DND-41 (cell line): ENCODE data around the gene PI4KB.

Experiments used
- ATAC-seq: fragments of 200-7000 bp; cut with Tn5 transposase; 3 replicates; pipeline ENCODE4 v1.9.1; 2021; ENCODE audit warnings: low read depth; ENCODE audit not compliant: insufficient read depth
- DNase-seq: peaks from one replicate; pipeline ENCODE4 v3.0.0-alpha.2; 2020
- H2AFZ ChIP-seq: 2 replicates; pipeline ENCODE4 v1.6.0; 2012; ENCODE audit warnings: low read depth, low read length
- H3K27ac ChIP-seq: 2 replicates; pipeline ENCODE4 v1.5.1; 2012; ENCODE audit warnings: low read length, inconsistent platforms
- H3K27me3 ChIP-seq: fragments of 200-600 bp; sonication (generic); 2 replicates; pipeline ENCODE4 v1.6.0; 2012; ENCODE audit warnings: low read length, mild to moderate bottlenecking, inconsistent platforms; ENCODE audit not compliant: insufficient read depth, poor library complexity
- H3K36me3 ChIP-seq: 2 replicates; pipeline ENCODE4 v1.5.1; 2012; ENCODE audit warnings: low read length, inconsistent platforms; ENCODE audit not compliant: insufficient read depth
- H3K4me1 ChIP-seq: 2 replicates; pipeline ENCODE4 v1.5.1; 2012; ENCODE audit warnings: mild to moderate bottlenecking, low read length; ENCODE audit not compliant: insufficient read depth
- H3K4me2 ChIP-seq: 2 replicates; pipeline ENCODE4 v1.6.0; 2012; ENCODE audit warnings: mild to moderate bottlenecking, moderate library complexity, low read length, inconsistent platforms; ENCODE audit not compliant: insufficient read depth
- H3K4me3 ChIP-seq, 2 experiments: fragments of 200-600 bp in 1 of 2; shearing (Covaris generic) in 1 of 2; 2 replicates each; pipeline ENCODE4 v1.5.1; 2012 to 2016; ENCODE audit warnings: inconsistent platforms in 2 of 2, low read length in 2 of 2, mild to moderate bottlenecking in 2 of 2, low read depth in 1 of 2, moderate library complexity in 1 of 2
- H3K79me2 ChIP-seq: 2 replicates; pipeline ENCODE4 v1.6.0; 2012; ENCODE audit warnings: low read length, inconsistent platforms; ENCODE audit not compliant: insufficient read depth
- H3K9ac ChIP-seq: 2 replicates; pipeline ENCODE4 v1.6.0; 2012; ENCODE audit warnings: low read depth, mild to moderate bottlenecking, inconsistent platforms, low read length, moderate library complexity
- H3K9me3 ChIP-seq: 2 replicates; pipeline ENCODE4 v1.5.1; 2012; ENCODE audit warnings: low read length, moderate library complexity, mild to moderate bottlenecking, inconsistent platforms; ENCODE audit not compliant: insufficient read depth, severe bottlenecking
- H4K20me1 ChIP-seq: 2 replicates; pipeline ENCODE4 v1.6.0; 2012; ENCODE audit warnings: low read length; ENCODE audit not compliant: insufficient read depth
- EZH2 ChIP-seq: IDR thresholded peaks from 3 replicates; pipeline ENCODE4 v1.6.1; 2012; ENCODE audit warnings: borderline replicate concordance, low read depth, mild to moderate bottlenecking, moderate library complexity, low read length, inconsistent platforms; ENCODE audit not compliant: severe bottlenecking
- TF ChIP-seq, protein P1 (sequence below): IDR thresholded peaks from 2 replicates; pipeline ENCODE4 v1.5.1; 2012; ENCODE audit warnings: borderline replicate concordance, low read length, moderate library complexity, mild to moderate bottlenecking; ENCODE audit not compliant: poor library complexity, severe bottlenecking; ENCODE audit errors: extremely low read depth

Gene PI4KB

GRCh38 chr1:151343587-151343986, 16.4 kb upstream of the PI4KB start:
- ATAC-seq (no peak), DNase-seq (no peak)
- TF ChIP-seq EZH2, result no peak
- Histone ChIP-seq H3K27me3 (no peaks in the 10 kb centered on the region), H4K20me1 (0 out of 2 replicates have a peak, but pooled peaks cover 3% of the 10 kb centered on the region), H3K4me2 (no peak overlapping the region), H3K9ac (no peak overlapping the region), H3K4me1 (peaks cover 36% of the 10 kb centered on the region), H3K27ac (no peak overlapping the region), H3K79me2 (peaks cover 16% of the 10 kb centered on the region), H2AFZ (no peak overlapping the region), H3K9me3 (no peaks in the 10 kb centered on the region), H3K36me3 (peaks cover 44% of the 10 kb centered on the region), H3K4me3 (no peak overlapping the region)

DNA sequence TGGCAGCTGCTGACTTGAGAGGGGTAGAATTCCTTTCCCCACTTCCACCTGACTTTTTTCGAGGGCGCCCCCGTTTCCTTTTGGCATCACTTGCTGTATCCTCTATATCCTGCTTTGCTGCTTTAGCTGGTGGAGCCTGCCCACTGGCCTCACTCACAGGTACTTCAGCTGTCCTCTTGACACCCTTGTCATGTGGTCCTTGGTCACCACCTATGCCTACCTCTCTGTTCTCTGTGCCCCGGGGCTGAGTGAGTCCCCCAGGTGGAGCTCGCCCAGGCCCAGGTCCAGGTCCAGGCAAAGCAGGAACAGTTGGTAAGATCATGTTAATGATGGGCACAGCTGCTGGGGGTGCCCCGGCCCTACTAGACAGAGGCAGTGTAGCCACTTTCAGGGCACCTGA, 15.4 kb upstream of the PI4KB start:
- H2AFZ ChIP-seq, result no peak overlapping the region
- DNase-seq (no peak), ATAC-seq (no peak)
- H3K4me3 ChIP-seq, result no peak overlapping the region
- H3K9me3 ChIP-seq, result no peaks in the 10 kb centered on the region
- H3K4me2 ChIP-seq, result no peak overlapping the region
- H3K27me3 ChIP-seq, result no peaks in the 10 kb centered on the region
- TF ChIP-seq EZH2, result no peak
- TF ChIP-seq, protein P1, sequence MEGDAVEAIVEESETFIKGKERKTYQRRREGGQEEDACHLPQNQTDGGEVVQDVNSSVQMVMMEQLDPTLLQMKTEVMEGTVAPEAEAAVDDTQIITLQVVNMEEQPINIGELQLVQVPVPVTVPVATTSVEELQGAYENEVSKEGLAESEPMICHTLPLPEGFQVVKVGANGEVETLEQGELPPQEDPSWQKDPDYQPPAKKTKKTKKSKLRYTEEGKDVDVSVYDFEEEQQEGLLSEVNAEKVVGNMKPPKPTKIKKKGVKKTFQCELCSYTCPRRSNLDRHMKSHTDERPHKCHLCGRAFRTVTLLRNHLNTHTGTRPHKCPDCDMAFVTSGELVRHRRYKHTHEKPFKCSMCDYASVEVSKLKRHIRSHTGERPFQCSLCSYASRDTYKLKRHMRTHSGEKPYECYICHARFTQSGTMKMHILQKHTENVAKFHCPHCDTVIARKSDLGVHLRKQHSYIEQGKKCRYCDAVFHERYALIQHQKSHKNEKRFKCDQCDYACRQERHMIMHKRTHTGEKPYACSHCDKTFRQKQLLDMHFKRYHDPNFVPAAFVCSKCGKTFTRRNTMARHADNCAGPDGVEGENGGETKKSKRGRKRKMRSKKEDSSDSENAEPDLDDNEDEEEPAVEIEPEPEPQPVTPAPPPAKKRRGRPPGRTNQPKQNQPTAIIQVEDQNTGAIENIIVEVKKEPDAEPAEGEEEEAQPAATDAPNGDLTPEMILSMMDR, result no peak
- H3K4me1 ChIP-seq, result peaks cover 29% of the 10 kb centered on the region
- peaks cover 16% of the 10 kb centered on the region for H3K79me2 ChIP-seq
- no peak overlapping the region for H3K9ac ChIP-seq
- 0 out of 2 replicates have a peak, but pooled peaks cover 3% of the 10 kb centered on the region for H4K20me1 ChIP-seq
- H3K36me3 ChIP-seq, result peaks cover 44% of the 10 kb centered on the region
- H3K27ac ChIP-seq, result no peak overlapping the region

- Histone ChIP-seq H2AFZ (no peak overlapping the region), H3K27ac (no peak overlapping the region), H3K9me3 (no peaks in the 10 kb centered on the region), H4K20me1 (0 out of 2 replicates have a peak, but pooled peaks cover 3% of the 10 kb centered on the region), H3K4me1 (peaks cover 27% of the 10 kb centered on the region), H3K27me3 (no peaks in the 10 kb centered on the region), H3K4me2 (no peak overlapping the region), H3K79me2 (peaks cover 16% of the 10 kb centered on the region), H3K4me3 (no peak overlapping the region), H3K36me3 (peaks cover 44% of the 10 kb centered on the region), H3K9ac (no peak overlapping the region)
- no peak for ATAC-seq
- DNase-seq, result no peak
- TF ChIP-seq EZH2, result no peak
- TF ChIP-seq, protein P1, result no peak
These were observed 14.8 kb upstream of the PI4KB start for GRCh38 chr1:151342021-151342420.

GRCh38 chr1:151340870-151341754, 13.9 kb upstream of the PI4KB start:
- Histone ChIP-seq H3K36me3 (peaks cover 44% of the 10 kb centered on the region), H3K4me1 (peaks cover 23% of the 10 kb centered on the region), H3K9me3 (no peaks in the 10 kb centered on the region), H3K4me2 (no peak overlapping the region), H3K27ac (no peak overlapping the region), H4K20me1 (0 out of 2 replicates have a peak, but pooled peaks cover 3% of the 10 kb centered on the region), H3K4me3 (no peak overlapping the region), H3K79me2 (peaks cover 10% of the 10 kb centered on the region), H2AFZ (no peak overlapping the region), H3K9ac (no peak overlapping the region), H3K27me3 (no peaks in the 10 kb centered on the region)
- no peak for TF ChIP-seq EZH2
- TF ChIP-seq, protein P1, result peak; percentile 86
- peak; percentile 93 for ATAC-seq
- DNase-seq, result peak; percentile 56
